SIG-M5 (cell line): ENCODE results near the gene NCOA5.

Source experiments
- DNase-seq: peaks from one replicate; lab custom pipeline; 2025; lab: John Stamatoyannopoulos, UW

The NCOA5 gene

DNA sequence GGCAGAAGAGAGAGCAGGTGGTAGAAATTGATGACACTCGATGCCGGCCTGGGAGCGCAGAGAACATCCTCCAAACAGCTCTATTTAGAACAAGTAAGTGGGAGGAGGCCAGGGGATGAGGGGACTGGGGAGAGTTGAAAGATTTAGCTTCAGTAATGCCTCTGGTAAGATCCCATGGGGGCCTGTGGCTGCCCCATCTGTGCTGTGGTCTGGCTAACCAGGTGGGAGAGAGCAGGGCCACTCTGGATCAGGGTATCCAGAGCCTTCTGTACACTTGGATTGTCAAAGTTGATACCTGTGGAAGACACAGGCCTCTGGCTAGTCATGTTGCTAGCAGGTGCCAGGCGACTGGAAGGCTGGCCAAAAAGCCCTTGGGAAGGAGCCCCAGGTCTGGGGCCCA is 27.6 kb downstream of the NCOA5 start:
- DNase-seq, result no peak

DNA sequence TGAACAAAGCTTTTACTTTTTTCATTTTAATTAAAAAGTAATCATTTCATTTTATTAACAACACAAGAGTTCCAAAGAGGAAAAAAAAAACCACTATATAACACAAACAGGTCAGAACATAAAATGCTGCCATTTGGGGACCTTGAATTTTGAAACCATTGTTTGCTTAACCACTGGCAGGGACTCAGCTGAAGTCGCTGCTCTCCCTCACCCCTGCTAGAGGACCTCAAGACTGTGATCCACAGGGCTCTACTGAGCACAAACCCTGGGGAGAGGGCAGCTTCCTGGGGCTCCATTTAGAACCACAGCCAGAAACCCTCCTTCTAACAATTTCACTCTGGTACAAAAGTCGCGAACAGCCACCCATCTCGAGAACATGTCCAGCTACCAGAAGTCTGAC is 28.8 kb downstream of the NCOA5 start:
- no peak for DNase-seq

DNA sequence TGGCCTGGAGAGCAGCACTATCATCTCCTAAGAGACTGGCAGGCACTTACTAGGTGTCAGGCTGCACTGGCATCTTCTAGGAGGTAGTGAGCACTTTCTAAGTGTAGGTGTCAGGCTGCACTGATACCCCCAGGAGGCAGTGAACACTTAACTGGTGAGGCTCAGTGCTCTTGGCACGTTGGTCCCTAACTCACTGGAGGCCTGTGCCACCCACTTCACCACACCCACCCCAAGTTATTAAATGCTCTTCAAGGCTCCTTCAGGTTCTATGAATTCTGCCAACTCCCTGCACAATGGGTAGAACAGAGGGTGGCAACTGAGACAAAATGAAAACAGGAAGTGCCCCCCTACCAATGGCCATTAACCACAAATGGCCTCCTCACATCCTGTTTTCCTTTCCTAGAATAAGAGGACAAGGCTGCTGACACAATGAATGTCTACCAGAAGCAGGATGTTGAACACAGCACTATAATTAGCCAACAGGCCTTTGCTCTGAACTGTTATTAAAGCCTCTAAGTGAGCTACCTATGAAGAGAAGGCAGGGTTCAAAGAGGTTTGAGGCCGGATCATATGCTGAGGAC is 29.4 kb downstream of the NCOA5 start:
- peak; percentile 18 for DNase-seq

DNA sequence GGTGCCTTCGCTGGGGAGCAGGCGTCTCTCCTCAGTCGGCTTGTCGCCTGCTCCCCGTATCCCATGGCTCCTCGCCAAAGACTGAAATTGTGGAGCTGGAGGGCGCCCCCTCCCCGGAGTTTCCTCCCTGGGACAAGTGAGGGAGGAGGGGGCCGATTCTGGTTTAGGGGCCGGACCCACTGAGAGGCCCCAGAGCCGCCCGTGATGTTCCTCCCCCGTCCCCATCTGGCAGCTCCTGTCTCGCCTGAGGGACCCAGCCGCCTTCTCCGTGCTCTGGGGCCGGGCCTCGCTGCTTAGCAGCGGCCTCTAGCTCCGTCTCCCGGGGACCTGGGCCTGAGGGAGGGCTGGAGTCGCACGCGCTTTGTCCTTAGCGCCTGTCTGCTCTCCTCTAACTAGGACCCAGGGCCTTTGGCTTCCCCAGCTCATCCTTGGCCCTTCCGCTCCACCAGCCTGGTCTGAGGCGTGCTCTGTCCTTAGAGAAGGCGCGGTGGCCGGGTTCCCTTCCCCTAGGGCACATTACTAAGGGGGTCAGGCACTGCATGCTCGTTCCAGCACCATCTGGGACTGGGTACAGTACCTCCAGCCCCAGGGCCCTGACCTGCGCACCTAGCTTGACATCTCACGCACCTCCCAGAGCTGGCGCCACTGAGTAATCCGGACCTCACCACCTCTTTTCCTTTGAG is 31.0 kb downstream of the NCOA5 start:
- DNase-seq, result no peak

DNA sequence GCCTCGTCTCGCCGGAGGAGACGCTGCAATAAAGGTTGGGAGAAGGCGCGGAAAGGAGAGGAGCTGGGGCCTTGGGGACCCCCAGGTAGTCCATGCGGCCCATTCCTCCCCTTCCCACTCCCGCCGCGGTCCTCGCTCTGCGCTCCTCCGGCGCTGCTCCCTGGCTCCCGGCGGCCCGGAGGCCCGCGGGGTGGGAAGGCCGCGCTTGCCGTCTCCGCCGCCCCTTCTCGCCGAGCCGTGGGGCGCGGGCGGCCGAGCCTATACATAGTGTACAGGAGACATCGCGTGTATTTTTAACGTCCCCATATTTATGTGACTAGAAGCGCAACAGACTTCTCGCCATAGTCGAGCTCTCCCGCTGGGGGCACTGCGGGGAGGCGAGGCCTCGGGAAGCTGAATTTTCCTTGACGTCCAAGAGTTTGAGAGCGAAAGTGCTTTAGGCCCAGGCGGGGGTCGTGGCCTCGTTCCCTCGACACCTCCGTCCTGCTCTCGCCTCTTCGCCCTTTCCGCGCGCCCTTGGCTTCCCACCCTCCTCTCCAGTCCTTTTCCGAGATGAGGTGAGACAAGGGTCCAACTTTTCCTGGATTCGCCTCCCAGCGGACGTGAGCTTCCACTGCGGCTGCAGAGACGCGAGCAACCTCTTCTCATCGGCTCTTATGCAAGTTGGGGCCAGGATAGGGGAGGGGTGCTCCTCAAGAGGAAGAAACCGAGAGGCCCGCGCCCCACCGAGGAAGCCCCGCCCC is 31.7 kb downstream of the NCOA5 start:
- DNase-seq, result peak; percentile 37

DNA sequence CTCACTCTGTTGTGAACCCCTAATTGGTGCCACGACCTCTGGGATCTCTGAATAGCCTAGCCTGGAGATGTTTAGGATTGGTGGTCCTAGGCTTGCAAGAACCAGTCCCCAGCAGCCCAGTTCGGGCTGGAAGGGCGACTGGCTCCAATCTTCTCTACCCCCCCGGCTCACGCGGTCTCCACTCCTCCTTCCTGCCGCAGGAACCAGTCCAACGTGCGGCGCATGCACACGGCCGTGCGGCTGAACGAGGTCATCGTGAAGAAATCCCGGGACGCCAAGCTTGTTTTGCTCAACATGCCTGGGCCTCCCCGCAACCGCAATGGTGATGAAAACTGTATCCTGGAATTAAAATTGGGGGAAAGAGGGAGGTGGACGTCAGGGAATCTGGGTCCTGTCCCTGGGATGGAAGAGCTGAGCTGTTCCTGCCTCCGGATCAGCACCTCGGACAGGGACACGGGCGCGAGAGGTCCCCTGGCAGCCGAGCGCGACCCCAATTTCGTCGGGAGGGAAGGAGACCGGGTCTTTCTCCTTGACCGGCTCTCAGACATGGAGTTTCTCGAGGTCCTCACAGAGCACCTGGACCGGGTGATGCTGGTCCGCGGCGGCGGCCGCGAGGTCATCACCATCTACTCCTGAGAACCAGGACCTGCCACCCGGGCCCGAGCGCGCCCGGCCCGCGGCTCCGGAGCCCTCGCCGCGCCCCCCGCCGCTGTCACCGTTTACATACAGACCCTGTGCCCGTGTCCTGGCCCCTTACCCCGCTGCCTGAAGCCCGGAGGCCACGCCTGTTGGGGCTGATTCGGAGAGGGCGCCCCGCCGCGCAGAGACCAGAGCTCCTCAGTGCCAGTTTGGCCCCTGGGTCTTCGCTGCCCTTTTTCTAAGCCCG is 32.5 kb downstream of the NCOA5 start:
- no peak for DNase-seq

DNA sequence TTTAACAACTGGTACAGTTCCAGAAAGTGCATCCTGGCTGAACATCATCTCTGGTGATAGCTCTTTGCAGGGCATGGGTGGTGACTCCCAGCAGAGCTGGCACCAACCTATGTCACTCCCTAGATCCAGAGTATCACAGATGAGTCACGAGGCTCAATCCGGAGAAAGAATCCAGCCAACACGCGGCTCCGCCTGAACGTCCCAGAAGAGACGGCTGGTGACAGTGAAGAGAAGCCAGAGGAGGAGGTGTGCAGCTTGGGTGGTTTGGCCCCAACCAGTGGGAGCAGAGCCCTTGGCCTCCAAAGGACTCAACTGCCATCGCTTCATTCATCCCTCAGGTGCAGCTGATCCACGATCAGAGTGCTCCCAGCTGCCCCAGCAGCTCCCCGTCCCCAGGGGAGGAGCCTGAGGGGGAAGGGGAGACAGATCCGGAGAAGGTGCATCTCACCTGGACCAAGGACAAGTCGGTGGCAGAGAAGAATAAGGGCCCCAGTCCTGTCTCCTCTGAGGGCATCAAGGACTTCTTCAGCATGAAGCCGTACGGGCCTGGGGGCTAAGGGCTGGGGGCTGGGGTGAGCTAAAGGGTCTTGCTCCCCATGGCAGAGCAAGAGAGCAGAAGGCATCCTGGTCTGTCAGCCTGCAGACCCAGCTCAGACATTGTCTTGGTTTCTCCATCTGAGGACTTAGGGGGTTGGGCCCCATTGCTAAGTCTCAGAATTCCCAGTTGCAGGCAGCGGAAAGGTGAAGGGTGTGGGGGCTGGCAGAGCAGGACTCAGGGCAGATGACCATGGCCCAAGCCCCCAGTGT is 33.5 kb downstream of the NCOA5 start:
- no peak for DNase-seq

DNA sequence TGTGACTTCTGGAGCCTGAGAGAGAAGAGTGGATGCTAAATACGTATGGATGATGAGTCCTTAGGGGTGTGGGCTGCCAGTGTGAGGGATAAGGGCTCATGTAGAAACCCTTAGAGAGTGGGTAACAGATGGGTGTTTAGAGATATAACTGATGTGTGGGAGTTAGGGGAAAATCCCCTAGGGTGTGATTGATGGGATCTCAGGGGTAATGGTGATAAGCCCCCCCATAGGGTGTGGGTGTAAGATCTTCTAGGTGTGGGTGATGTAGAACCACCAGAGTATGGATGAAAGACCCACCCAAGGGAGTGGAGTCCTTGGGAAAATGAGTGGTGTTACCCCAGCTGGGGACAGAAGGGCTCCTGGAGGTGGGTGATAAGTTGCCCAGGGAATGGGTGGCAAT is 34.5 kb downstream of the NCOA5 start:
- DNase-seq, result no peak

DNA sequence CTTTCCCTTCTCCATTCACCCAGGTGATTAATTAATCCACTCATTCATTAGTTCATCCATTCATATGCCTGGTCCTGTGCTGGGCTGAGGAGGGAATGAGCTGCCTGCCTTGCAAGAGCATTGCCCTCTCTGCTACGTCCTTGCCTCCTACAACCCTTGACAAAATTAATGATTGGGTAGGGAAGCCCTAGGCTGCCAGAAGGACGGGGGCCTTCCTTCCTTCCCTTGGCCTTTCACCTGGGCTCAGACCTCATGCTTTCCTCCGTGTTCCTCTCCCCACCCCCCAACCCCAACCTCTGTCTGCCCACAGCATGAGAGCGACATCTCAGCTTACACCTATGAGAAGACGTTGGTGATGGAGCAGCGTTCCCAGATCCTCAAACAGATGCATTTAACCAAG is 35.2 kb downstream of the NCOA5 start:
- DNase-seq, result no peak

DNA sequence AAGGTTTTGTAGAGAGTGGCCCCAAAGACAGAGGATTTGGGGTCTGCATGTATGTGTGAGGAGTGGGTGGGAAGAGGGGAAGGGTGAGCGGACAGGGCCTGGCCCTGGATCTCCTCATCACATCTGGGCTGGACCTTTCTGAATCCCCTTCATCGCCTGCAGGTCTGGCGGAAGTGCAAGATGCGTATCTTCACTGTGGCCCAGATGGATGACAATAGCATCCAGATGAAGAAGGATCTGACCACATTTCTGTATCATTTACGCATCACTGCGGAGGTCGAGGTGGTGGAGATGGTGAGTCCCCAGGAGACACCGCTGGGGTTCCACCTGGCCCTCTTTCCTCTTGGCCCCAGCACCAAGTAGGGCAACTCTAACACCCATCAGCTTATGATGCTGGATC is 36.3 kb downstream of the NCOA5 start:
- no peak for DNase-seq

DNA sequence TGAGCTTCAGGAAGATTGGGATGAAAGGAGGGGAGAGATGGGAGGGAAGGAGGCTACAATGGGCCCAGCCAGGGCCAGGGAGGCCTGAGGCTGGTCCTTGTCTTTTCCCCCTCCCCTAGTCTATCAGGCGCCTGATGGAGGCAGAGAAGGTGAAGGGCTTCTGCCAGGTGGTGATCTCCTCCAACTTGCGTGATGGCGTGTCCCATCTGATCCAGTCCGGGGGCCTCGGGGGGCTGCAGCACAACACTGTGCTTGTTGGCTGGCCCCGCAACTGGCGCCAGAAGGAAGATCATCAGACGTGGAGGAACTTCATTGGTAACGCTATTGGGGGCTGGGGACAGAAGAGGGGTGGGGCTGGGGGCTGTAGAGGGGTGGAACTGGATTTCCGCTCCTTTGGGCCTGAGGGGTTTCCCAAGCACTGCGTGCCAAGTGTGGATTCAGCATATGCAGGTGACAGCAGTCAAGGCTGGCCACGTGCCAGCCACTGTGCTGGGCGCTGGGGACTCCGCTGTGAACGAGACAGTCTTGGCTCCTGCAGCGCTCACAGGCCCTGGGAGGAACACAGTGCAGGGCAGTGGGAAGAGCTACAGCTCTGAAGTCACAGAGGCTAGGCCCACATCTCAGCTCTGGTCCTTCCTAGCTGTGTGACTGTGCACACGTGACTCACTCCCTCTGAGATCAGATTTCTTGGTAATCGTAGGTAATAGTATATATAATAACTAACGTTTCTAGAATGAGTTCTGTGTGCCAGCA is 38.0 kb downstream of the NCOA5 start:
- DNase-seq, result no peak

DNA sequence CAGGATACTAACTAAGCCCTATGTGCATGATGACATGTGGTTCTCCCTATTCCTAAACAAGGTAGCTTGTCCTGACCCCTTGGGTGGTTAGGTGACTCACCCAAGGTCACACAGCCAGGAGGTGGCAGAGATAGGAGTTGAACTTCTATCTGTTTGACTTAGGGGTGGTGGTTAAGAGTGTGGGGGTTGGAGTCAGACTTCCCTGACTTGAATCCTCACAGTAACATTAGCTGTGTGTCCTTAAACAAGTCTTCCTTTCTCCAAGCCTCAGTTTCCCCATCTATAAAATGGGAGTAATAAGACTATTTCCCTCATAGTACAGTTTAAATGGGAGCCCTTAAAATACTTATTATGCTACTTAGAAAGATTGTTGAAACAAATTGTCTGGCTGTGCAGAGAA is 38.9 kb downstream of the NCOA5 start:
- DNase-seq, result no peak

DNA sequence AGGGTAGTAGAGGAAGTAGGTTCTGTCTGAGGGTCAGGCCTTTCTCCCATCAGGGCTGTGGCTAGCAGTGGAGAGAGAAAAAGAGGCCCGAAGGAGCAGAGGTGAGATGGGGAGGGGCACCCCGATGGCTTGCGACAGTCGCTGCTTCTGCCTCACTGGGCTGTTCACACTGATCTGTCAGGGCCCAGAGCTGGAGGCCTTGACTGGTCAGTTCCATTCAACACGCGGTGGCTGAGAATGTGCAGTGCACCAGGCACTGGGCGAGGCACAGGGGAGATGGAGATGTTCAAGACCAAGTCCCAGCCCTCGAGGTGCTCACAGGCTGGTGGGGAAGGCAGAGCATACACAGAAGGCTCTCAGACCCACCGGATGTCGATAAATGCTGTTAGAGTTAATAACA is 39.3 kb downstream of the NCOA5 start:
- no peak for DNase-seq

DNA sequence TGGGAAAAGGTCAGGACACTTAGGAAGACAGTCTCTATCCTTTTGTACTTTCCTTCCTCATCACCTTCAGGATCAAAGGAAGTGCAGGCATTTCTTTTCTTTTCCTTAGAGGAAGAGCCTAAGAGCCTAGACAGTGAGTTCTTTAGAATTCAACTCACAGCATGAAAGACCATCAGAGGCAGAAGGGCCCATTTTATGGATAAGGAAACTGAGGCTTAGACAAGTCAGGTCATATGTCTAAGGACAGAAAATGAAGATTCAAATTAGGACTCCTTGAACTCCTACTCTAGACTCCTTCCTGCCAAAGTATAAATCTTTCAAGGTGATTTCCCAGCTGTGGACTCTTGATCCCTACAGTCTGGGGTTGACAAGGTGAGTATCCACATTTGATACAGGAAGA is 39.9 kb downstream of the NCOA5 start:
- no peak for DNase-seq

DNA sequence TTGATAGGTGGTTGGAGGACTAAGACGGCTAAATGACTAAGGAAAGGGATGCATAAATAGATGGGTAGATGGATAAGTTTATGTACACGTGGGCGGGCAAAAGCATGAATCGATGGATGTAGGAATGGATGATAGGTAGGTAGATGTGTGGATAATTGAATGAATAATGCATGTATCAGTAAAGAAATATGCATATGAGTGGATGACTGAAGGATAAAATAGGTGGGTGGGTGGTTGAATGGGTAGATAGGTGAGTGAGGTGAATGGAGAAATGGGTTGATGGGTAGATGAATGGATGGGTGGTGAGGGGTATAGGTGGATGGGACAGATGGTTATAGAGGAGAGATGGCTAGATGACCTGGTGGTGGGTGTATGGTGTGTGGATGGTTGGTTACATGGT is 40.6 kb downstream of the NCOA5 start:
- DNase-seq, result no peak

DNA sequence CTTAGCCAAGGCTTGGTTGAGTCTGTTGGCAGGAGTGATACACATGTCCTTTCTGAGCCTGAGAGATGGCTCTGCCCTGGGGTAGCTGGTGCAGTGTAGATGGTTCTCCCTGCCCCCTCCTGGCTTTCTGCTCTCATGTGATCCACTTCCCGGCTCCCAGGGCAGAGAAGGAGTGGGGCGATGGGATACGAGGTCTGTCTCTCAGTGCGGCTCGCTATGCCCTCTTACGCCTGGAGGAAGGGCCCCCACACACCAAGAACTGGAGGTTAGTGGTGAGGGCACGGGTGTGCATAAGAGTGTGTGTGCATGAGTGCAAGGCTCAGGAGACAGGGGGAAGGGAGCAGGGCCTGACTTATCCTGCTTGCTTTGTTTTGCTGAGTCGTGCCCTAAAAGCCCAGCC is 41.9 kb downstream of the NCOA5 start:
- no peak for DNase-seq

DNA sequence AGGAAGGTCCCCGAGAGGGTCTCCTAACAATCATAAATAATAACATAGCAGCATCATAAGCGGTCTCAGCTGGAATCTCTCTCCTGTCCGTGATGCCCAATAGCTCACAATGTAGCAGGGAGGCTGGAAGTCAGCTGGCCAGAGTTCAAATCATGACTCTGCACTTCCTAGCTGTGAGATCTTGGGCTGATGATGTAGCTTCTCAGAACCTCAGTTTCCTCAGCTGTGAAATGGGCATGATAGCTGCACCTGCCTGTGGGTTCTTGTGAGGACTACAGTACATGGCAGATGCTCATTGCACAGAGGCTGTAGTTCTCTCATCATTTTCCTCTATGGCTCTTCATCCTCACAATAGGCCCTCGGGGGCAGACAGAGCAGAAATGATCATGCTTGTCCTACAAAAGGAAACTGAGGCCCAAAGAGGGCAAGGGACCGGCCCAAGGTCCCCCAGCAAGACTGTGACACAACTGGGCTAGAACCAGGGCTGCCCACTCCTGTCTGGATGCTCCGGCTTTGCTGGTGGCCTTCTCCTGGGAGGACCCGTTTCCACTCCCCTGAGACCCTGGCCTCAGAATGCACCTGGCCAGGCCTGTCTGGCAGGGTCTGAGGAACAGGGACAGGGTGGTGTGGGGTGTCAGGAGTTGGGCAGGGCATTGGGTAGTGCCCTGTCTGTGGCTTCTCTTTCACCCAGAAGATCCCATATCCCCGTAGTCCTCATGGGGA is 43.0 kb downstream of the NCOA5 start:
- no peak for DNase-seq

DNA sequence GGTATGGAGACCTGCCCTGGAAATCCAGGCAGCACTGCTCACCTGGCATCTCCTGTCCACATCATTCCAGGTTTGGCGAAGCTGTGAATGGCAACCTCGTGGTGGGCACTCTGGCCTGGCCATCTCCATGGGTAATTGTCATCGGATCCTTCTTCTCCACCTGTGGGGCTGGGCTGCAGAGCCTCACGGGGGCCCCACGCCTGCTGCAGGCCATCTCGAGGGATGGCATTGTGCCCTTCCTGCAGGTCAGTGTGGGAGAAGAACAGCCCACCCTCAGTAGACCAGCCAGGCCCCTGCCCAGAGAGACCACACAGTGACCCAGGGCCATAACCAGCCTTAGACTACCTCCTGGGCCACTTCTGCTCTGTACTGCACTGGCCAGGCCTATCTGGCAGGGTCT is 44.9 kb downstream of the NCOA5 start:
- no peak for DNase-seq

DNA sequence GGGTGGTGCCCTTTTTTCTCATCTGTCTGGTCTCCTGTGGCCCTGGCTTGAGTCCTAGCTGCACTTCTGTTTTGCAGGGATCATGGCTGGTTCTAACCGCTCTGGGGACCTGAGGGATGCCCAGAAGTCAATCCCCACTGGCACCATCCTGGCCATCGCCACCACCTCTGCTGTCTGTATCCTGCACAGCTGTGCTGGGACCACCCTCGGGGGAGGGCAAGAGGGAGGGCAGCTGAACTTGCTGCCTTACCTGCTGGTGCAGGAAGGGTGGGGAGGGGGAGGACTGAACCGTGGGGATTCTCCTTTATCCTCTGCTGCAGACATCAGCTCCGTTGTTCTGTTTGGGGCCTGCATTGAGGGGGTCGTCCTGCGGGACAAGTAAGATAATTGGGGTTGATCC is 46.2 kb downstream of the NCOA5 start:
- DNase-seq, result no peak

DNA sequence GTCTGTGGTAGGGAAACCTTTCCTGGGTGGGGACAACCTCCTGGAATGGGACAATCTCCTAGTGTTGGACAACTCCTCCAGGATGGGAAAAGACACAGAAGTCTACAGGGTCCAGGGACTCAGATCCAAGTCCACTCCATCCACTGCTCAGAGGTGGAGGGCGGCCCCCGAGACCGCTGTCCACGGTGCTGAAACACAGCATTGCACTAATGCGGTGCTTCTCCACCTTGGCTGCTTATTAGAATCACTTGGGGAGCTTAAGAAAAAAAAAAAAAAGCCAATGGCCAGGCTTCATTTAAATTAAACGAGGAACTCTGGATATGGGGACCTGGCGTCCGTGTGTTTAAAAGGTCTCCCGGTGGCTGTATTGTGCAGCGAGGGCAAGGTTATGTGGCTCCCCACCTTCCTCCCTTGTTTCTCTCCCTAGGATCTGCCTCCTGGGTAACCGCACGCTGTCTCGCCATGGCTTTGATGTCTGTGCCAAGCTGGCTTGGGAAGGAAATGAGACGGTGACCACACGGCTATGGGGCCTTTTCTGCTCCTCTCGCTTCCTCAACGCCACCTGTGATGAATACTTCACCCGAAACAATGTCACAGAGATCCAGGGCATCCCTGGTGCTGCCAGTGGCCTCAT is 48.7 kb downstream of the NCOA5 start:
- no peak for DNase-seq
